HepG2 (cell line): ENCODE results near the gene TPM2. TPM values are rescaled to one million over a fixed set of nuclear protein-coding genes. Genes with fewer than 3 reads are reported as not detected.

Source experiments
- KDM3A ChIP-seq: IDR thresholded peaks from 2 replicates; pipeline ENCODE4 v1.6.1; 2018; ENCODE audit warnings: low read depth, missing compliant biosample characterization
- KLF15 ChIP-seq: sonication (generic); formaldehyde crosslinking; IDR thresholded peaks from 2 replicates; pipeline ENCODE4 v1.8.1; 2023; ENCODE audit warnings: borderline replicate concordance, mild to moderate bottlenecking, inconsistent platforms, missing genetic modification reagents, mixed read lengths
- MEIS1 ChIP-seq: sonication (generic); formaldehyde crosslinking; IDR thresholded peaks from 2 replicates; pipeline ENCODE4 v1.9.0; 2021; ENCODE audit warnings: mild to moderate bottlenecking, missing genetic modification reagents, moderate library complexity, borderline replicate concordance
- MYNN ChIP-seq: sonication (generic); formaldehyde crosslinking; IDR thresholded peaks from 2 replicates; pipeline ENCODE4 v1.4.0; 2020; ENCODE audit warnings: mild to moderate bottlenecking, low read depth, missing genetic modification reagents
- ONECUT2 ChIP-seq: sonication (generic); formaldehyde crosslinking; IDR thresholded peaks from 2 replicates; pipeline ENCODE4 v1.4.0; 2020; ENCODE audit warnings: missing genetic modification reagents
- PHF21A ChIP-seq: sonication (generic); formaldehyde crosslinking; IDR thresholded peaks from 2 replicates; pipeline ENCODE4 v1.5.0; 2020; ENCODE audit warnings: mild to moderate bottlenecking, missing genetic modification reagents
- PITX1 ChIP-seq: sonication (generic); formaldehyde crosslinking; IDR thresholded peaks from 2 replicates; pipeline ENCODE4 v1.5.1; 2020; ENCODE audit warnings: mild to moderate bottlenecking, missing genetic modification reagents
- WIZ ChIP-seq: sonication (generic); formaldehyde crosslinking; IDR thresholded peaks from 2 replicates; pipeline ENCODE4 v1.5.1; 2020; ENCODE audit warnings: mild to moderate bottlenecking, missing genetic modification reagents
- XBP1 ChIP-seq: sonication (generic); formaldehyde crosslinking; IDR thresholded peaks from 2 replicates; pipeline ENCODE4 v1.5.0; 2020; ENCODE audit warnings: missing genetic modification reagents
- ZFP36L2 ChIP-seq: sonication (generic); formaldehyde crosslinking; IDR thresholded peaks from 2 replicates; pipeline ENCODE4 v1.4.0; 2020; ENCODE audit warnings: missing genetic modification reagents
- ZFP41 ChIP-seq: sonication (generic); formaldehyde crosslinking; IDR thresholded peaks from 2 replicates; pipeline ENCODE4 v1.4.0; 2020; ENCODE audit warnings: mild to moderate bottlenecking, missing genetic modification reagents, borderline replicate concordance
- ZNF350 ChIP-seq: sonication (generic); formaldehyde crosslinking; IDR thresholded peaks from 2 replicates; pipeline ENCODE4 v1.4.0; 2020; ENCODE audit warnings: mild to moderate bottlenecking, low read depth, missing genetic modification reagents, borderline replicate concordance
- ZSCAN29 ChIP-seq: sonication (generic); formaldehyde crosslinking; conservative IDR thresholded peaks from 2 replicates; pipeline ENCODE4 v1.4.0; 2020; ENCODE audit warnings: mild to moderate bottlenecking, missing genetic modification reagents
- polyA plus RNA-seq, 8 experiments: library from polyadenylated mRNA; depleted of rRNA in 3 of 8; stranded (reverse) in 7 of 8; unstranded in 1 of 8; fragments of >200 nt; fragmentation: Illumina TruSeq in 4 of 8; extraction: Trizol in 4 of 8; gene quantifications; 2 replicates each; pipeline versions ENCODE4 v1.2.1 to v1.2.3, GENCODE V29; 2011 to 2016; ENCODE audit warnings: low read depth in 4 of 8, missing spikeins in 1 of 8, mixed read lengths in 1 of 8; ENCODE audit not compliant: insufficient read depth in 1 of 8
- total RNA-seq, 5 experiments: library from RNA; depleted of rRNA; stranded (reverse); fragments of >200 nt; fragmentation: Illumina TruSeq; extraction: Trizol; gene quantifications; 2 replicates each; pipeline ENCODE4 v1.2.3, GENCODE V29; 2016; ENCODE audit warnings: low read depth in 1 of 5
- TF ChIP-seq, protein P1 (sequence below): sonication (generic); formaldehyde crosslinking; IDR thresholded peaks from 2 replicates; pipeline ENCODE4 v1.8.0; 2022; ENCODE audit warnings: missing genetic modification reagents, mild to moderate bottlenecking, moderate library complexity, borderline replicate concordance
- TF ChIP-seq, protein P2 (sequence below): sonication (generic); formaldehyde crosslinking; IDR thresholded peaks from 2 replicates; pipeline ENCODE4 v1.4.0; 2020; ENCODE audit warnings: missing genetic modification reagents, borderline replicate concordance
- TF ChIP-seq, protein P3 (sequence below): sonication (generic); formaldehyde crosslinking; IDR thresholded peaks from 2 replicates; pipeline ENCODE4 v1.5.0; 2020; ENCODE audit warnings: mild to moderate bottlenecking, missing genetic modification reagents
- TF ChIP-seq, protein P4 (sequence below): sonication (generic); formaldehyde crosslinking; IDR thresholded peaks from 2 replicates; pipeline ENCODE4 v1.8.1; 2023; ENCODE audit warnings: mild to moderate bottlenecking, moderate library complexity, missing genetic modification reagents
- TF ChIP-seq, protein P5 (sequence below), 2 experiments: fragments of 450-650 bp in 1 of 2; sonication (generic) in 1 of 2; formaldehyde crosslinking; IDR thresholded peaks; 2 replicates each; pipeline versions ENCODE4 v1.5.0 to v1.8.0; 2020 to 2022; ENCODE audit warnings: mild to moderate bottlenecking in 1 of 2, missing genetic modification reagents in 1 of 2

Gene TPM2
- total and polyA plus RNA-seq, 2 of the 13 experiments (the other 11 are each of a cell fraction or from before 2014, with no cell fraction given): 3.1 to 10.7 TPM

DNA sequence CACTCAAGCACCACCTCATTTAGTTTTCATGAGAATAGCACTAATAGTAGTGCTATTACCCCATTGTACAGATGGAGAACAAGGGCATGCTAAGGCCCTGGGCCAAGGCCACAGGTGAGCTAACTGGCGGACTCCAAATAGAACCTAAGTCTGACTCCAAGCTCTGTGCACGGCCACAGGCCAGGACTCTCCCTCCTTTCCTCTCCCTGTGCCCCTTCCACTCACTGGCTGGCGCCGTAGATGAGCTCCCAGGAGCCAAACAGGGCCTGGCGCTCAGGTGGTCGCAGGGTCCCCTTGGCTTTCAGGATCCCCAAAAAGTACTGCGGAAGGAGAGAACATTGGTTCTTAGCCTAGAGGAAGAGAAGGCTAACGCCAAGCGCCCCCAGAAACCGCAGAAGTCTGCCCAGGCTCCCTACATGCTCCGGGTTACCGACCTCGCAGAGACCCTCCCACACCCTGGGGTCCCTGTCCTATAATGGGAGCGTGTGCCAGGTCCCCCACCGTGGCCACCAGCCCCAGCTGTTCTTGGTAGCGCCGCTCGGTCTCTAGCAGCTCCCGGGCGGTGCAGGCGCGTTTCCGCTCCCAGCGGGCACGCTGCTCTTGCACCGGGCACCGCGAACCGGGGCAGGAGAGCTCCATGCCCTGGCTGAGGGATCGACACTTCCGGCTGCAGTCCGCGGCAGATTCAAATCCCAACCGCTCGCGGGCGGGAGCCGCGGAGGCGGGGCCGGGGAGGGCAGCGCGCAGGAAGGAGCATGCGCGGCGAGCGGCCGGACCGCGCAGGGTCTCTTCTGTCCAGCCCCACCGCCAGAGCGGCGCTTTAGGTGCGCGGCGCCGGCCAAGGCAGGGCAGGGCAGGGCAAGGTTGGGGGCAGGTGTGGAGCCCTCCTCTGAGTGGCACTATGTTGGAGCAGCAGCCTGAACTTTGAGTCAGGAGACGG, 24.9 kb downstream of the TPM2 start, which contains the start of gene ARHGEF39 (continued):
- no peak for TF ChIP-seq KLF15 (CRISPR knock-in tag)
- no peak for TF ChIP-seq ZFP41 (CRISPR knock-in tag)
- TF ChIP-seq, protein P1, sequence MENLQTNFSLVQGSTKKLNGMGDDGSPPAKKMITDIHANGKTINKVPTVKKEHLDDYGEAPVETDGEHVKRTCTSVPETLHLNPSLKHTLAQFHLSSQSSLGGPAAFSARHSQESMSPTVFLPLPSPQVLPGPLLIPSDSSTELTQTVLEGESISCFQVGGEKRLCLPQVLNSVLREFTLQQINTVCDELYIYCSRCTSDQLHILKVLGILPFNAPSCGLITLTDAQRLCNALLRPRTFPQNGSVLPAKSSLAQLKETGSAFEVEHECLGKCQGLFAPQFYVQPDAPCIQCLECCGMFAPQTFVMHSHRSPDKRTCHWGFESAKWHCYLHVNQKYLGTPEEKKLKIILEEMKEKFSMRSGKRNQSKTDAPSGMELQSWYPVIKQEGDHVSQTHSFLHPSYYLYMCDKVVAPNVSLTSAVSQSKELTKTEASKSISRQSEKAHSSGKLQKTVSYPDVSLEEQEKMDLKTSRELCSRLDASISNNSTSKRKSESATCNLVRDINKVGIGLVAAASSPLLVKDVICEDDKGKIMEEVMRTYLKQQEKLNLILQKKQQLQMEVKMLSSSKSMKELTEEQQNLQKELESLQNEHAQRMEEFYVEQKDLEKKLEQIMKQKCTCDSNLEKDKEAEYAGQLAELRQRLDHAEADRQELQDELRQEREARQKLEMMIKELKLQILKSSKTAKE (CRISPR knock-in tag): peak; percentile 82; the same call in 1 of the 2 replicates
- TF ChIP-seq XBP1 (CRISPR knock-in tag): no peak
- 0 out of 2 replicates have a peak, but pooled peaks have one; percentile 11 for TF ChIP-seq MEIS1 (CRISPR knock-in tag)
- no peak for TF ChIP-seq KDM3A (CRISPR knock-in tag)
- TF ChIP-seq ZSCAN29: no peak
- peak; percentile 57; the same call in 1 of the 2 replicates for TF ChIP-seq WIZ (CRISPR knock-in tag)
- TF ChIP-seq, protein P2, sequence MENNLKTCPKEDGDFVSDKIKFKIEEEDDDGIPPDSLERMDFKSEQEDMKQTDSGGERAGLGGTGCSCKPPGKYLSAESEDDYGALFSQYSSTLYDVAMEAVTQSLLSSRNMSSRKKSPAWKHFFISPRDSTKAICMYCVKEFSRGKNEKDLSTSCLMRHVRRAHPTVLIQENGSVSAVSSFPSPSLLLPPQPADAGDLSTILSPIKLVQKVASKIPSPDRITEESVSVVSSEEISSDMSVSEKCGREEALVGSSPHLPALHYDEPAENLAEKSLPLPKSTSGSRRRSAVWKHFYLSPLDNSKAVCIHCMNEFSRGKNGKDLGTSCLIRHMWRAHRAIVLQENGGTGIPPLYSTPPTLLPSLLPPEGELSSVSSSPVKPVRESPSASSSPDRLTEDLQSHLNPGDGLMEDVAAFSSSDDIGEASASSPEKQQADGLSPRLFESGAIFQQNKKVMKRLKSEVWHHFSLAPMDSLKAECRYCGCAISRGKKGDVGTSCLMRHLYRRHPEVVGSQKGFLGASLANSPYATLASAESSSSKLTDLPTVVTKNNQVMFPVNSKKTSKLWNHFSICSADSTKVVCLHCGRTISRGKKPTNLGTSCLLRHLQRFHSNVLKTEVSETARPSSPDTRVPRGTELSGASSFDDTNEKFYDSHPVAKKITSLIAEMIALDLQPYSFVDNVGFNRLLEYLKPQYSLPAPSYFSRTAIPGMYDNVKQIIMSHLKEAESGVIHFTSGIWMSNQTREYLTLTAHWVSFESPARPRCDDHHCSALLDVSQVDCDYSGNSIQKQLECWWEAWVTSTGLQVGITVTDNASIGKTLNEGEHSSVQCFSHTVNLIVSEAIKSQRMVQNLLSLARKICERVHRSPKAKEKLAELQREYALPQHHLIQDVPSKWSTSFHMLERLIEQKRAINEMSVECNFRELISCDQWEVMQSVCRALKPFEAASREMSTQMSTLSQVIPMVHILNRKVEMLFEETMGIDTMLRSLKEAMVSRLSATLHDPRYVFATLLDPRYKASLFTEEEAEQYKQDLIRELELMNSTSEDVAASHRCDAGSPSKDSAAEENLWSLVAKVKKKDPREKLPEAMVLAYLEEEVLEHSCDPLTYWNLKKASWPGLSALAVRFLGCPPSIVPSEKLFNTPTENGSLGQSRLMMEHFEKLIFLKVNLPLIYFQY: peak; percentile 52; the same call in 1 of the 2 replicates
- TF ChIP-seq, protein P3, sequence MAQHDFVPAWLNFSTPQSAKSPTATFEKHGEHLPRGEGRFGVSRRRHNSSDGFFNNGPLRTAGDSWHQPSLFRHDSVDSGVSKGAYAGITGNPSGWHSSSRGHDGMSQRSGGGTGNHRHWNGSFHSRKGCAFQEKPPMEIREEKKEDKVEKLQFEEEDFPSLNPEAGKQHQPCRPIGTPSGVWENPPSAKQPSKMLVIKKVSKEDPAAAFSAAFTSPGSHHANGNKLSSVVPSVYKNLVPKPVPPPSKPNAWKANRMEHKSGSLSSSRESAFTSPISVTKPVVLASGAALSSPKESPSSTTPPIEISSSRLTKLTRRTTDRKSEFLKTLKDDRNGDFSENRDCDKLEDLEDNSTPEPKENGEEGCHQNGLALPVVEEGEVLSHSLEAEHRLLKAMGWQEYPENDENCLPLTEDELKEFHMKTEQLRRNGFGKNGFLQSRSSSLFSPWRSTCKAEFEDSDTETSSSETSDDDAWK (CRISPR knock-in tag): no peak
- TF ChIP-seq, protein P4, sequence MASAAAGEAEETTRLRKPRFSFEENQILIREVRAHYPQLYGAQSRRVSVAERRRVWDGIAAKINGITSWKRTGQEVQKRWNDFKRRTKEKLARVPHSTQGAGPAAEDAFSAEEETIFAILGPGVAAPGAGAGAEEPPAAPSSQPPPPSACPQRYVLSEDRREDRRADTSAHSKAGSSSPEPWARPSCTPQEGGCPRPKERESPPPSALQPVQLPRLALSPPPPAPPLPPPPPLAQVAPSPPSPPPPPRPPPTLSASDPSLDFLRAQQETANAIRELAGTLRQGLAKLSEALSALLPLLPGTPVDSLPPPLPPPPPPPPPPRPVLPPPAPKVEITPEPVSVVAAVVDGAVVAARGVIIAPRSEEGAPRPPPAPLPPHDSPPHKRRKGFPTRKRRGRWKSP (CRISPR knock-in tag): peak; percentile 95
- peak; percentile 46; the same call in 1 of the 2 replicates for TF ChIP-seq ONECUT2 (CRISPR knock-in tag)
- TF ChIP-seq PITX1 (CRISPR knock-in tag): peak; percentile 74
- no peak for TF ChIP-seq ZNF350 (CRISPR knock-in tag)
- TF ChIP-seq, protein P5, sequence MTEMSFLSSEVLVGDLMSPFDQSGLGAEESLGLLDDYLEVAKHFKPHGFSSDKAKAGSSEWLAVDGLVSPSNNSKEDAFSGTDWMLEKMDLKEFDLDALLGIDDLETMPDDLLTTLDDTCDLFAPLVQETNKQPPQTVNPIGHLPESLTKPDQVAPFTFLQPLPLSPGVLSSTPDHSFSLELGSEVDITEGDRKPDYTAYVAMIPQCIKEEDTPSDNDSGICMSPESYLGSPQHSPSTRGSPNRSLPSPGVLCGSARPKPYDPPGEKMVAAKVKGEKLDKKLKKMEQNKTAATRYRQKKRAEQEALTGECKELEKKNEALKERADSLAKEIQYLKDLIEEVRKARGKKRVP (CRISPR knock-in tag; IDR thresholded peaks at IDR 0.05): peak in 1 of 2 experiments; percentile 87; a peak in 2 of 4 replicates
- TF ChIP-seq MYNN (CRISPR knock-in tag): no peak
- peak; percentile 76 for TF ChIP-seq PHF21A (CRISPR knock-in tag)
- TF ChIP-seq ZFP36L2 (CRISPR knock-in tag): no peak
